Tibial nerve (tissue), 4 donors: Measurements from ENCODE around the gene SAMD10. TPM values are rescaled to one million over a fixed set of nuclear protein-coding genes. Genes with fewer than 3 reads are reported as not detected.
A peak's percentile ranks its signal among the peaks of the same experiment; 100 is the strongest.

Source experiments
- DNase-seq, 2 donors: peaks; one replicate each; pipeline ENCODE4 v3.0.0-alpha.2; 2019; ENCODE audit warnings: low spot score in 2 of 2
- H3K27ac ChIP-seq, 4 donors: fragments of 200-600 bp; sonication (generic) in 3 of 4; one replicate each; pipeline ENCODE4 v1.5.1; 2017 to 2019; ENCODE audit warnings: mild to moderate bottlenecking in 1 of 4
- H3K27me3 ChIP-seq, 2 donors: fragments of 200-600 bp; sonication (generic) in 1 of 2; one replicate each; pipeline versions ENCODE4 v1.5.1 to v1.6.0; 2017 to 2019
- H3K36me3 ChIP-seq, 3 donors: fragments of 200-600 bp; sonication (generic); one replicate each; pipeline ENCODE4 v1.5.1; 2018 to 2019
- H3K4me1 ChIP-seq, 4 donors: fragments of 200-600 bp; sonication (generic) in 3 of 4; one replicate each; pipeline ENCODE4 v1.5.1; 2017 to 2019
- H3K4me3 ChIP-seq, 4 donors: fragments of 200-600 bp; sonication (generic) in 3 of 4; one replicate each; pipeline ENCODE4 v1.5.1; 2017 to 2019; ENCODE audit warnings: mild to moderate bottlenecking in 1 of 4, moderate library complexity in 1 of 4
- H3K9me3 ChIP-seq, 4 donors: fragments of 200-600 bp; sonication (generic) in 3 of 4; one replicate each; pipeline ENCODE4 v1.5.1; 2017 to 2019
- EP300 ChIP-seq, 2 donors: sonication (generic); formaldehyde crosslinking; IDR thresholded peaks; one replicate each; pipeline ENCODE4 v1.6.1; 2017; ENCODE audit warnings: antibody characterized with exemption in 2 of 2, mild to moderate bottlenecking in 1 of 2
- POLR2A ChIP-seq, 2 donors: fragments of 450-650 bp; IDR thresholded peaks; one replicate each; pipeline ENCODE4 v1.6.1; 2017; ENCODE audit warnings: antibody characterized with exemption in 2 of 2, mild to moderate bottlenecking in 2 of 2, moderate library complexity in 2 of 2
- WGBS, 2 donors: methylation state at CpG; one replicate each; pipeline ENCODE4 v1.1.5; 2018; 5-methylcytosine and 5-hydroxymethylcytosine counted together
- total RNA-seq, 4 donors: library from RNA; depleted of rRNA; stranded (reverse); fragments of >200 nt; gene quantifications; one replicate each; pipeline ENCODE4 v1.1.0, GENCODE V29; 2016
- TF ChIP-seq, protein P1 (sequence below), 5 experiments: fragments of 200-600 bp in 3 of 5; fragments of 450-650 bp in 2 of 5; sonication (generic) in 3 of 5; IDR thresholded peaks; one replicate each; pipeline ENCODE4 v1.5.1; 2016 to 2019; ENCODE audit warnings: antibody characterized with exemption in 5 of 5, mild to moderate bottlenecking in 3 of 5, moderate library complexity in 2 of 5

The SAMD10 gene
- total RNA-seq, 4 donors from 2014 or later, result 1.3 to 5.1 (median 2.8) TPM

DNA sequence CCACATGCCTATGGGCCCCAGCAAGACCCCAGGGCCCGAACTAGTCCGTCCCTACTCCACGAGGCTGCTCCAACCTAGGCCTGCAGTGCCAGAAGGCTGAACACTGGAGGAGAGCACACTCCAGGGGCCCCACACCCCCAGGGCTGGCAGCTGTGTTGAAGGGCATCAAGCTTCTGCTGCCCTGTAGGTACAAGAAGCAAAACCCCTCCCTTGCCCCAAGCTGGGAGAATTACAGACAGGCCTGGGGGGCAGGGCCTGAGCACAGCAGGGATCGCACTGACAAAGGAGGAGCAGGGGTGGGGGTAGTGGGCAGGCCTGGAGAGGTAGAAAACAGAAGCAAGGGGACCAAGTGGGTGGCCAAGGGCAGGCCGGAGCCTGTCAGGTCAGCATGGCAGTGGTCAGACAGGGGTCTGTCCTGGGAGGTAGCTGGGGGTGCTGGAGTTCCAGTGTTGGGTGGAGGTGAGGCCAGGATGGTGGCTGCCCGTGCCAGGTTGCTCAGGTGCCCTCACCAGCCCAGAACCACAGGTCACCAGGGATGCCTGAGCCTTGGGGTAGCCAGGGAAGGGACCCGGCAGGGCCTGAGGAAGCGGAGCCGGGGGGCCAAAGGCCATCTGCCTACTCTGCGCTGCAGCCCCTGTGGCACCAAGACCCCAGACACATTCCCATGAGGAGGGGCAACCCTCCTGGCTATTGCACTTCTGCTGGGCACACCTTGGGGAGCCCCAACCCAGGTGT, 20.3 kb downstream of the SAMD10 start:
- no peak for TF ChIP-seq POLR2A (IDR thresholded peaks at IDR 0.05)
- TF ChIP-seq, protein P1, sequence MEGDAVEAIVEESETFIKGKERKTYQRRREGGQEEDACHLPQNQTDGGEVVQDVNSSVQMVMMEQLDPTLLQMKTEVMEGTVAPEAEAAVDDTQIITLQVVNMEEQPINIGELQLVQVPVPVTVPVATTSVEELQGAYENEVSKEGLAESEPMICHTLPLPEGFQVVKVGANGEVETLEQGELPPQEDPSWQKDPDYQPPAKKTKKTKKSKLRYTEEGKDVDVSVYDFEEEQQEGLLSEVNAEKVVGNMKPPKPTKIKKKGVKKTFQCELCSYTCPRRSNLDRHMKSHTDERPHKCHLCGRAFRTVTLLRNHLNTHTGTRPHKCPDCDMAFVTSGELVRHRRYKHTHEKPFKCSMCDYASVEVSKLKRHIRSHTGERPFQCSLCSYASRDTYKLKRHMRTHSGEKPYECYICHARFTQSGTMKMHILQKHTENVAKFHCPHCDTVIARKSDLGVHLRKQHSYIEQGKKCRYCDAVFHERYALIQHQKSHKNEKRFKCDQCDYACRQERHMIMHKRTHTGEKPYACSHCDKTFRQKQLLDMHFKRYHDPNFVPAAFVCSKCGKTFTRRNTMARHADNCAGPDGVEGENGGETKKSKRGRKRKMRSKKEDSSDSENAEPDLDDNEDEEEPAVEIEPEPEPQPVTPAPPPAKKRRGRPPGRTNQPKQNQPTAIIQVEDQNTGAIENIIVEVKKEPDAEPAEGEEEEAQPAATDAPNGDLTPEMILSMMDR (IDR thresholded peaks at IDR 0.05), result no peak
- no peak for TF ChIP-seq EP300 (IDR thresholded peaks at IDR 0.05)
- no peak overlapping the region for H3K4me3 ChIP-seq
- no peak for DNase-seq
- no peaks in the 10 kb centered on the region for H3K27me3 ChIP-seq
- H3K4me1 ChIP-seq, result peaks cover 0 to 31% (median 21%) of the 10 kb centered on the region in 4 donors
- WGBS, 2 donors, result 76 to 78% methylated on average over 9 of the region's 10 CpGs
- H3K36me3 ChIP-seq, result peaks cover 0 to 55% (median 0%) of the 10 kb centered on the region in 3 donors
- no peak overlapping the region for H3K27ac ChIP-seq
- no peaks in the 10 kb centered on the region for H3K9me3 ChIP-seq

DNA sequence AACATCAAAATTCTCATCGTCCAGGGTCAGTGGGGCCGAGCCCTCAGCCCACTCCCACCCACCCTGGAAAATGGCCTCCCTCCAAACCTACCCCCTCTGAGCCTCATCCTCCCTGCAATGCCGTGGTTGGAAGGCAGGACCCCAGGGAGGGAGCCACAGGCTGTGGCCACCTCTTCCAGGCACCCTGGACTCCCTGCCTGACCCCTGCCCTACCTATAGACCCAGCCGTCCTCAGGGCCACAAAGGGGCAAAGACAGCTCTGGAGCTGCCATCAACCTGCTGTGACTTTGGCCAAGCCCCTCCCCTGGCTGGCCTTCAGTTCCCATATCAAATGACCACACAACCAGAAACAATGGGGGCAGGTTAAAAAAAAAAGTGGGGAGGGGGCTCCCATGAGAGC, 21.0 kb downstream of the SAMD10 start:
- no peak for DNase-seq
- Histone ChIP-seq H3K4me3 (no peak overlapping the region), H3K27ac (peak overlapping the region in 2 of 4 donors; percentile 35 to 60), H3K9me3 (no peaks in the 10 kb centered on the region), H3K36me3 (peaks cover 0 to 48% (median 0%) of the 10 kb centered on the region in 3 donors), H3K4me1 (peaks cover 0 to 37% (median 28%) of the 10 kb centered on the region in 4 donors), H3K27me3 (no peaks in the 10 kb centered on the region)
- 51 to 60% methylated on average over 4 of the region's 4 CpGs for WGBS, 2 donors
- TF ChIP-seq EP300 (IDR thresholded peaks at IDR 0.05) (no peak), POLR2A (IDR thresholded peaks at IDR 0.05) (no peak)
- TF ChIP-seq, protein P1 (IDR thresholded peaks at IDR 0.05), result no peak

DNA sequence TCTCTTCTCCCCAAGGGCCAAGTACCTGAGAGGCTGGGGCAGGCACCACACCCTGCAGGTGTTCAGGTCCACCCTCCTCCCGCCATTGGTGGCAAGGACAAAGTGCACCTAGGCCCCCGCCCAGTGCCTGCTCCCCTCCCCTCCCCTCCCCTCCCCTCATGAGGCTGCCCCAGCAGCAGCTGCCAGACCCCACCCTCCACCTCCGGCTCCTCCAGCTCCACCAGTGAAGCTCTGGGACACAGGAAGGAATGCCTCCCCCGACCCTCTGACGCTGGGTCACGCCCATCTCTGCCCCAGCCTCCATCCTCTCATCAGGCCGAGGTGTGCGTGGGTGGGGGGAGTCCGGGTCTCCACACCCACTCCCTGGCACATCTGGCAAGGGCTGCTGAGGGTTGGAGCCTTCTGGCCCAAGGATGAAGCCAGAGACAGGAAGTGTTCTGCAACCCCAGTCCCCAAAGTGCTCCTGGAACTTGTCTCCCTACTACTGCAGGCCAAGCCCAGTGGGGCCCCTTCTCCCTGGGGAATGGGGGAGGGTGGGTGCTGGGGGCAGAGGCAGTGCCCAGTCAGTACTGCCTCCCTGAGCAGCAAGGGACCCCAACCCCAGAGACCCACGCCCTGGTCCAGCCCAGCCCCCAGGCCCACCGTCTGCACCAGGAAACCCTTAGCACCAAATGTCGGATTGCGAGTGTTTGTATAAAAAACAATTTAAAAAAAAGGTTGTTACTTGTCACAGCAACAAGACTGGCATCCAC, 21.6 kb downstream of the SAMD10 start:
- Histone ChIP-seq H3K27me3 (no peaks in the 10 kb centered on the region), H3K9me3 (no peaks in the 10 kb centered on the region), H3K36me3 (peaks cover 0 to 42% (median 0%) of the 10 kb centered on the region in 3 donors), H3K27ac (peak overlapping the region in 3 of 4 donors; percentile 60 to 97 (median 69)), H3K4me3 (peak overlapping the region in 1 of 4 donors; percentile 97), H3K4me1 (peaks cover 0 to 43% (median 31%) of the 10 kb centered on the region in 4 donors)
- DNase-seq, result no peak
- no peak for TF ChIP-seq EP300 (IDR thresholded peaks at IDR 0.05)
- no peak for TF ChIP-seq POLR2A (IDR thresholded peaks at IDR 0.05)
- TF ChIP-seq, protein P1 (IDR thresholded peaks at IDR 0.05), result no peak
- 48 to 59% methylated on average over 10 to 13 of the region's 13 CpGs for WGBS, 2 donors

DNA sequence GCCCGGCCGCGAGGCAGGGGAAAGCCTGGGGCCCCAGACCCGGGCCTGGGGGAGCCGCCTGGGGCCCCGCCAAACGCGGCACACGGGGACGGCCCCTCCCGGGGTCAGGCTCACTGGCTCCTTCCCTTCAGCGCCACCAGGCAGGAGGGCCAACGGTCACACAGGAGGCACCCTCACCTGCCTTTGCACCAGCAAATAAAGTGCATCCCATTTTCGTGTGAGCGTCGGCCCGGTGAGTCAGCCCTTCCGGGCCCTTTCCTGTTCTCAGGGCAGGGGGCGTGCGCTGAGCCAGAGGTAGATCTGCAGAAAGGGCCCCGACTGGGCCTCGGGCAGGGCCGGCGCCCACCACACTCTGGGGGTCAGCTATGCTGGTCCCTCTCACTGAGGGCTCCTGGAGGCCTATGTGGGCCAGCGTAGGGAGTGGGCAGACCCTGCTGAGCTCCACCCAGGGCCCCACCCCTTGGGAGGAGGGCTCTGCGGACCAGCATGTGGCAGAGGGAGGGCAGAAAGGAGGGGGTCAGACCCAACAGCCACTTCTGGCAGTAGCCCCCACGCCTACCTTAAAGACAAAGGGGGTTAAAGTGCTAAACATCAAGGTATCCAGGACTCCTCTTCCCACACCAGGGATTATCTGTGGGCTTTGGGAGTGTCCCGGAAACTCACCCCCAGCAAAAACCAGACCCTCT, 22.3 kb downstream of the SAMD10 start:
- DNase-seq, result no peak
- Histone ChIP-seq H3K36me3 (peaks cover 0 to 35% (median 0%) of the 10 kb centered on the region in 3 donors), H3K27ac (peak overlapping the region; percentile 34 to 97 (median 64)), H3K27me3 (no peaks in the 10 kb centered on the region), H3K9me3 (no peaks in the 10 kb centered on the region), H3K4me1 (peaks cover 0 to 51% (median 36%) of the 10 kb centered on the region in 4 donors), H3K4me3 (peak overlapping the region; percentile 44 to 97 (median 96))
- TF ChIP-seq, protein P1 (IDR thresholded peaks at IDR 0.05), result peak in 2 of 5 experiments; percentile 9 to 15
- TF ChIP-seq EP300 (IDR thresholded peaks at IDR 0.05) (peak in 1 of 2 donors; percentile 65), POLR2A (IDR thresholded peaks at IDR 0.05) (peak in 1 of 2 donors; percentile 48)
- WGBS, 2 donors, result 4 to 5% methylated on average over 26 to 27 of the region's 28 CpGs
